HepG2 (cell line): ENCODE data around the gene DMPK. TPM values are rescaled to one million over a fixed set of nuclear protein-coding genes. Genes with fewer than 3 reads are reported as not detected.

Experiments used
- AKAP8 ChIP-seq: sonication (generic); formaldehyde crosslinking; IDR thresholded peaks from 2 replicates; pipeline ENCODE4 v1.5.1; 2020; ENCODE audit warnings: mild to moderate bottlenecking, missing genetic modification reagents
- PRPF4 ChIP-seq: fragments of 200-400 bp; formaldehyde crosslinking; IDR thresholded peaks from 2 replicates; pipeline ENCODE4 v1.6.1; 2016; ENCODE audit warnings: low read length, low read depth; ENCODE audit not compliant: poor library complexity, severe bottlenecking
- RNF219 ChIP-seq: sonication (generic); formaldehyde crosslinking; IDR thresholded peaks from 2 replicates; pipeline ENCODE4 v1.5.0; 2020; ENCODE audit warnings: mild to moderate bottlenecking, missing genetic modification reagents
- ZNF33A ChIP-seq: sonication (generic); formaldehyde crosslinking; IDR thresholded peaks from 2 replicates; pipeline ENCODE4 v1.5.1; 2020; ENCODE audit warnings: missing genetic modification reagents, mild to moderate bottlenecking, moderate library complexity, borderline replicate concordance
- ZNF407 ChIP-seq: sonication (generic); formaldehyde crosslinking; IDR thresholded peaks from one replicate; pipeline ENCODE4 v1.5.1; 2020; ENCODE audit warnings: mild to moderate bottlenecking, missing genetic modification reagents; ENCODE audit errors: not compliant biosample characterization
- ZNF556 ChIP-seq: sonication (generic); formaldehyde crosslinking; IDR thresholded peaks from 2 replicates; pipeline ENCODE4 v1.4.0; 2020; ENCODE audit warnings: mild to moderate bottlenecking, missing genetic modification reagents, borderline replicate concordance
- polyA plus RNA-seq, 8 experiments: library from polyadenylated mRNA; depleted of rRNA in 3 of 8; stranded (reverse) in 7 of 8; unstranded in 1 of 8; fragments of >200 nt; fragmentation: Illumina TruSeq in 4 of 8; extraction: Trizol in 4 of 8; gene quantifications; 2 replicates each; pipeline versions ENCODE4 v1.2.1 to v1.2.3, GENCODE V29; 2011 to 2016; ENCODE audit warnings: low read depth in 4 of 8, missing spikeins in 1 of 8, mixed read lengths in 1 of 8; ENCODE audit not compliant: insufficient read depth in 1 of 8
- total RNA-seq, 5 experiments: library from RNA; depleted of rRNA; stranded (reverse); fragments of >200 nt; fragmentation: Illumina TruSeq; extraction: Trizol; gene quantifications; 2 replicates each; pipeline ENCODE4 v1.2.3, GENCODE V29; 2016; ENCODE audit warnings: low read depth in 1 of 5
- TF ChIP-seq, protein P1 (sequence below): fragments of 450-650 bp; IDR thresholded peaks from 2 replicates; pipeline ENCODE4 v1.6.1; 2017

Gene DMPK
- total and polyA plus RNA-seq, 2 of the 13 experiments (the other 11 are each of a cell fraction or from before 2014, with no cell fraction given): 5.3 to 8.8 TPM

- TF ChIP-seq ZNF407: no peak
- TF ChIP-seq RNF219 (CRISPR knock-in tag): no peak
- TF ChIP-seq, protein P1, sequence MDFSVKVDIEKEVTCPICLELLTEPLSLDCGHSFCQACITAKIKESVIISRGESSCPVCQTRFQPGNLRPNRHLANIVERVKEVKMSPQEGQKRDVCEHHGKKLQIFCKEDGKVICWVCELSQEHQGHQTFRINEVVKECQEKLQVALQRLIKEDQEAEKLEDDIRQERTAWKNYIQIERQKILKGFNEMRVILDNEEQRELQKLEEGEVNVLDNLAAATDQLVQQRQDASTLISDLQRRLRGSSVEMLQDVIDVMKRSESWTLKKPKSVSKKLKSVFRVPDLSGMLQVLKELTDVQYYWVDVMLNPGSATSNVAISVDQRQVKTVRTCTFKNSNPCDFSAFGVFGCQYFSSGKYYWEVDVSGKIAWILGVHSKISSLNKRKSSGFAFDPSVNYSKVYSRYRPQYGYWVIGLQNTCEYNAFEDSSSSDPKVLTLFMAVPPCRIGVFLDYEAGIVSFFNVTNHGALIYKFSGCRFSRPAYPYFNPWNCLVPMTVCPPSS: no peak
- no peak for TF ChIP-seq ZNF33A
- no peak for TF ChIP-seq PRPF4
- no peak for TF ChIP-seq AKAP8
- TF ChIP-seq ZNF556 (CRISPR knock-in tag): no peak
Observed at GRCh38 chr19:45758921-45759320, 23.4 kb downstream of the DMPK start (continued).
